ENCODE results near the gene PRKAR2A. TPM values are rescaled to one million over a fixed set of nuclear protein-coding genes. Genes with fewer than 3 reads are reported as not detected.

PRKAR2A gene
- polyA plus RNA-seq, 1 donor from 2014 or later = 26.1 TPM

DNA sequence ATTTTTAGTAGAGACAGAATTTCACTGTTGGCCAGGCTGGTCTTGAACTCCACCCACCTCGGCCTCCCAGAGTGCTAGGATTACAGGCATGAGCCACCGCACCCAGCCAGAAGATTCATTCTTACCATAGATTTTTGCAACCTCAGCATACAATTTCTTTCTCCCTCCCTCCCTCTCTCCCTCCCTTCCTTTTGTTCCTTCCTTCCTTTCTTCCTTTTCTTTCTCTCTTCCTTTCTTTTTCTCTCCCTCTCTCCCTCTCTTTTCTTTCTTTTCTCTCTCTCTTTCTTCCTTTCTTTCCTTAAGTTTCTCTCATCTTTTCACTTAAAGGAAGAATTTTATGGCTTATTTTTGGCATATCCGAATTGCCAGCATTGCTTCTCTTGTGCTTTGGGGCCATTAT, 58.0 kb downstream of the PRKAR2A start:
- H3K9me3 ChIP-seq (ENCODE audit: low read length) = no peaks in the 10 kb centered on the region
- no peaks in the 10 kb centered on the region for H3K27me3 ChIP-seq (ENCODE audit: insufficient read depth, low read depth, low read length)
- H4K20me1 ChIP-seq (ENCODE audit: insufficient read depth) = no peaks in the 10 kb centered on the region
- no peak overlapping the region for H3K4me3 ChIP-seq (ENCODE audit: low read length)
- H3K9ac ChIP-seq (ENCODE audit: low read length) = no peak overlapping the region
- H3K4me2 ChIP-seq (ENCODE audit: low read length) = no peak overlapping the region
- H3F3A ChIP-seq (ENCODE audit: insufficient read depth, low read length, poor library complexity, severe bottlenecking) = no peaks in the 10 kb centered on the region
- H3K36me3 ChIP-seq (ENCODE audit: insufficient read depth, low read length) = no peaks in the 10 kb centered on the region
- H2AFZ ChIP-seq (ENCODE audit: low read depth, low read length) = no peak overlapping the region
- H3K79me2 ChIP-seq (replicated peaks; ENCODE audit: insufficient read depth, low read length) = no peaks in the 10 kb centered on the region
- H3K27ac ChIP-seq (ENCODE audit: low read length) = no peak overlapping the region
- no peak for TF ChIP-seq EZH2 (IDR thresholded peaks at IDR 0.05; ENCODE audit: borderline replicate concordance, insufficient read depth, low read length, poor library complexity, severe bottlenecking)
- TF ChIP-seq CTCF (IDR thresholded peaks at IDR 0.05; ENCODE audit: poor library complexity, severe bottlenecking) = no peak
- TF ChIP-seq POLR2AphosphoS5 (IDR thresholded peaks at IDR 0.05) = no peak
- no peak for TF ChIP-seq SMC3 (conservative IDR thresholded peaks at IDR 0.05; ENCODE audit: poor library complexity)
- TF ChIP-seq, protein P1, sequence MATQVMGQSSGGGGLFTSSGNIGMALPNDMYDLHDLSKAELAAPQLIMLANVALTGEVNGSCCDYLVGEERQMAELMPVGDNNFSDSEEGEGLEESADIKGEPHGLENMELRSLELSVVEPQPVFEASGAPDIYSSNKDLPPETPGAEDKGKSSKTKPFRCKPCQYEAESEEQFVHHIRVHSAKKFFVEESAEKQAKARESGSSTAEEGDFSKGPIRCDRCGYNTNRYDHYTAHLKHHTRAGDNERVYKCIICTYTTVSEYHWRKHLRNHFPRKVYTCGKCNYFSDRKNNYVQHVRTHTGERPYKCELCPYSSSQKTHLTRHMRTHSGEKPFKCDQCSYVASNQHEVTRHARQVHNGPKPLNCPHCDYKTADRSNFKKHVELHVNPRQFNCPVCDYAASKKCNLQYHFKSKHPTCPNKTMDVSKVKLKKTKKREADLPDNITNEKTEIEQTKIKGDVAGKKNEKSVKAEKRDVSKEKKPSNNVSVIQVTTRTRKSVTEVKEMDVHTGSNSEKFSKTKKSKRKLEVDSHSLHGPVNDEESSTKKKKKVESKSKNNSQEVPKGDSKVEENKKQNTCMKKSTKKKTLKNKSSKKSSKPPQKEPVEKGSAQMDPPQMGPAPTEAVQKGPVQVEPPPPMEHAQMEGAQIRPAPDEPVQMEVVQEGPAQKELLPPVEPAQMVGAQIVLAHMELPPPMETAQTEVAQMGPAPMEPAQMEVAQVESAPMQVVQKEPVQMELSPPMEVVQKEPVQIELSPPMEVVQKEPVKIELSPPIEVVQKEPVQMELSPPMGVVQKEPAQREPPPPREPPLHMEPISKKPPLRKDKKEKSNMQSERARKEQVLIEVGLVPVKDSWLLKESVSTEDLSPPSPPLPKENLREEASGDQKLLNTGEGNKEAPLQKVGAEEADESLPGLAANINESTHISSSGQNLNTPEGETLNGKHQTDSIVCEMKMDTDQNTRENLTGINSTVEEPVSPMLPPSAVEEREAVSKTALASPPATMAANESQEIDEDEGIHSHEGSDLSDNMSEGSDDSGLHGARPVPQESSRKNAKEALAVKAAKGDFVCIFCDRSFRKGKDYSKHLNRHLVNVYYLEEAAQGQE (IDR thresholded peaks at IDR 0.05; ENCODE audit: borderline replicate concordance) = no peak
- TF ChIP-seq MXI1 (conservative IDR thresholded peaks at IDR 0.05; ENCODE audit: poor library complexity, severe bottlenecking) = no peak
- no peak for TF ChIP-seq RAD21 (conservative IDR thresholded peaks at IDR 0.05)
- TF ChIP-seq EP300 (conservative IDR thresholded peaks at IDR 0.05; ENCODE audit: poor library complexity, severe bottlenecking) = no peak
- no peak for TF ChIP-seq TAF1 (IDR thresholded peaks at IDR 0.05; ENCODE audit: low read depth)
- H3K9me2 ChIP-seq (ENCODE audit: insufficient read depth, low read length) = no peaks in the 10 kb centered on the region

GRCh38 chr3:48788544-48789162, 59.0 kb downstream of the PRKAR2A start:
- Histone ChIP-seq H3K36me3 (ENCODE audit: insufficient read depth, low read length) (no peaks in the 10 kb centered on the region), H2AFZ (ENCODE audit: low read depth, low read length) (no peak overlapping the region), H3F3A (ENCODE audit: insufficient read depth, low read length, poor library complexity, severe bottlenecking) (no peaks in the 10 kb centered on the region), H4K20me1 (ENCODE audit: insufficient read depth) (no peaks in the 10 kb centered on the region), H3K4me3 (ENCODE audit: low read length) (no peak overlapping the region), H3K9ac (ENCODE audit: low read length) (no peak overlapping the region), H3K79me2 (replicated peaks; ENCODE audit: insufficient read depth, low read length) (no peaks in the 10 kb centered on the region), H3K9me2 (ENCODE audit: insufficient read depth, low read length) (no peaks in the 10 kb centered on the region), H3K4me2 (ENCODE audit: low read length) (no peak overlapping the region), H3K27me3 (ENCODE audit: insufficient read depth, low read depth, low read length) (no peaks in the 10 kb centered on the region), H3K9me3 (ENCODE audit: low read length) (no peaks in the 10 kb centered on the region), H3K27ac (ENCODE audit: low read length) (no peak overlapping the region)
- TF ChIP-seq, protein P1 (IDR thresholded peaks at IDR 0.05; ENCODE audit: borderline replicate concordance) = no peak
- no peak for TF ChIP-seq CTCF (IDR thresholded peaks at IDR 0.05; ENCODE audit: poor library complexity, severe bottlenecking)
- TF ChIP-seq POLR2AphosphoS5 (IDR thresholded peaks at IDR 0.05) = no peak
- no peak for TF ChIP-seq MXI1 (conservative IDR thresholded peaks at IDR 0.05; ENCODE audit: poor library complexity, severe bottlenecking)
- TF ChIP-seq EZH2 (IDR thresholded peaks at IDR 0.05; ENCODE audit: borderline replicate concordance, insufficient read depth, low read length, poor library complexity, severe bottlenecking) = no peak
- TF ChIP-seq EP300 (conservative IDR thresholded peaks at IDR 0.05; ENCODE audit: poor library complexity, severe bottlenecking) = no peak
- no peak for TF ChIP-seq RAD21 (conservative IDR thresholded peaks at IDR 0.05)
- TF ChIP-seq TAF1 (IDR thresholded peaks at IDR 0.05; ENCODE audit: low read depth) = no peak
- no peak for TF ChIP-seq SMC3 (conservative IDR thresholded peaks at IDR 0.05; ENCODE audit: poor library complexity)
